Endodermal cell (in vitro differentiated cells): ENCODE data around the gene PRPF31. TPM values are rescaled to one million over a fixed set of nuclear protein-coding genes. Genes with fewer than 3 reads are reported as not detected.

Experiments used
- DNase-seq: peaks from one replicate; pipeline ENCODE4 v3.0.0-alpha.2; 2017
- H3K27ac ChIP-seq: 2 replicates; pipeline ENCODE4 v1.5.1; 2013; ENCODE audit warnings: mild to moderate bottlenecking, low read depth, low read length, moderate library complexity
- H3K27me3 ChIP-seq: 2 replicates; pipeline ENCODE4 v1.6.1; 2013; ENCODE audit warnings: mild to moderate bottlenecking, low read length, moderate library complexity; ENCODE audit not compliant: insufficient read depth, control insufficient read depth, poor library complexity, severe bottlenecking
- H3K36me3 ChIP-seq: 2 replicates; pipeline ENCODE4 v1.7.0; 2013; ENCODE audit warnings: mild to moderate bottlenecking, low read length, moderate library complexity; ENCODE audit not compliant: control insufficient read depth, insufficient read depth
- H3K4me1 ChIP-seq: one replicate; pipeline ENCODE4 v1.7.0; 2013; ENCODE audit warnings: low read length; ENCODE audit not compliant: control insufficient read depth, insufficient read depth
- H3K4me3 ChIP-seq: 2 replicates; pipeline ENCODE4 v1.5.1; 2013; ENCODE audit warnings: mild to moderate bottlenecking, low read length, moderate library complexity
- H3K9ac ChIP-seq: 2 replicates; pipeline ENCODE4 v1.6.1; 2013; ENCODE audit warnings: mild to moderate bottlenecking, low read length, moderate library complexity; ENCODE audit not compliant: poor library complexity, severe bottlenecking; ENCODE audit errors: extremely low read depth
- H3K9me3 ChIP-seq: 2 replicates; pipeline ENCODE4 v1.6.1; 2013; ENCODE audit warnings: mild to moderate bottlenecking, low read length, moderate library complexity; ENCODE audit not compliant: control insufficient read depth
- H3K27ac Mint-ChIP-seq: 2 replicates; pipeline ENCODE4 v1.8.0; 2020; ENCODE audit warnings: mixed read lengths
- H3K27me3 Mint-ChIP-seq: 2 replicates; pipeline ENCODE4 v1.8.0; 2021; ENCODE audit warnings: mild to moderate bottlenecking, mixed read lengths; ENCODE audit not compliant: insufficient read depth
- H3K36me3 Mint-ChIP-seq: 2 replicates; pipeline ENCODE4 v1.8.0; 2020; ENCODE audit warnings: low read depth, mixed read lengths
- H3K4me1 Mint-ChIP-seq: 2 replicates; pipeline ENCODE4 v1.8.0; 2020; ENCODE audit warnings: mixed read lengths
- H3K4me3 Mint-ChIP-seq: 2 replicates; pipeline ENCODE4 v1.8.0; 2020; ENCODE audit warnings: mild to moderate bottlenecking, moderate library complexity, mixed read lengths
- H3K9me3 Mint-ChIP-seq: 2 replicates; pipeline ENCODE4 v1.8.0; 2020; ENCODE audit warnings: mild to moderate bottlenecking, mixed read lengths
- WGBS, 2 experiments: methylation state at CpG; one replicate each; pipeline versions ENCODE4 v1.1.5 to v1.1.7; 2013; ENCODE audit warnings: missing lambda C conversion rate in 2 of 2, mixed read lengths in 1 of 2; ENCODE audit not compliant: insufficient coverage in 1 of 2, insufficient read length in 1 of 2; 5-methylcytosine and 5-hydroxymethylcytosine counted together
- total RNA-seq, 2 donors: library from RNA; stranded (reverse); fragmentation: NEBNext Ultra II Directional in 1 of 2; extraction: Animal tissue kit (Norgen Biotek cat#: 25700) in 1 of 2; gene quantifications; 2 replicates in 1 of 2; 3 replicates in 1 of 2; pipeline ENCODE4 v1.2.1, GENCODE V29; 2021
- TF ChIP-seq, protein P1 (sequence below): fragments of 200-600 bp; sonication (generic); conservative IDR thresholded peaks from 2 replicates; pipeline ENCODE4 v1.5.0; 2021; ENCODE audit warnings: antibody characterized with exemption, mild to moderate bottlenecking

The PRPF31 gene
- total RNA-seq, 2 donors from 2014 or later, result 79.0 to 85.5 TPM

DNA sequence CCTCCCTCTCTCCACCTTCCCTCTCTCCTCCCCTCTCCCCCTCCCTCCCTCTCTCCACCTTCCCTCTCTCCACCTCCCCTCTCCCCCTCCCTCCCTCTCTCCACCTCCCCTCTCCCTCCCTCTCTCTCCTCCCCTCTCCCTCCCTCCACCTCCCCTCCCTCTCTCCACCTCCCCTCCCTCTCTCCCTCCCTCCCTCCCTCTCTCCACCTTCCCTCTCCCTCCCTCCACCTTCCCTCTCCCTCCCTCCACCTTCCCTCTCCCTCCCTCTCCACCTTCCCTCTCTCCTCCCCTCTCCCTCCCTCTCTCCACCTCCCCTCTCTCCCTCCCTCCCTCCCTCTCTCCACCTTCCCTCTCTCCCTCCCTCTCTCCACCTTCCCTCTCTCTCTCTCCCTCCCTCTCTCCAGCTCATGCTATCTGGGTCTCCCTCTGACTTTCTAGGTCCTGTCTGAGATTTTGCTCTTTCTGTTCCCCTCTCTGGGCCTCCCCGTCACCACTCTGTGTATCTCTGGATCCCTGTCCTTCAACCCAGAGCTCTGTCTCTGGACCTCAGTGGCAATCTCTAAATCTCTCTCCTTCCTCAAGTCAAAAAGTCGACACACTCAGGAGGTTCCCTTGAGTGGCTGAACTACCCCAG lies 18.5 kb downstream of the PRPF31 start:
- peaks cover 5% of the 10 kb centered on the region for H3K9me3 ChIP-seq
- no peak overlapping the region for H3K9ac ChIP-seq
- Mint-ChIP-seq H3K4me1 (peaks cover 11% of the 10 kb centered on the region), H3K4me3 (no peak overlapping the region), H3K27ac (no peak overlapping the region), H3K36me3 (peaks cover 27% of the 10 kb centered on the region), H3K27me3 (no peaks in the 10 kb centered on the region), H3K9me3 (peaks cover 8% of the 10 kb centered on the region)
- no peak overlapping the region for H3K4me3 ChIP-seq
- H3K27me3 ChIP-seq, result no peaks in the 10 kb centered on the region
- H3K27ac ChIP-seq, result no peak overlapping the region
- DNase-seq, result no peak
- peaks cover 18% of the 10 kb centered on the region for H3K36me3 ChIP-seq
- H3K4me1 ChIP-seq, result peaks cover under 1% of the 10 kb centered on the region
- WGBS, 2 experiments, result 64 to 66% methylated on average over 2 of the region's 2 CpGs
- TF ChIP-seq, protein P1, sequence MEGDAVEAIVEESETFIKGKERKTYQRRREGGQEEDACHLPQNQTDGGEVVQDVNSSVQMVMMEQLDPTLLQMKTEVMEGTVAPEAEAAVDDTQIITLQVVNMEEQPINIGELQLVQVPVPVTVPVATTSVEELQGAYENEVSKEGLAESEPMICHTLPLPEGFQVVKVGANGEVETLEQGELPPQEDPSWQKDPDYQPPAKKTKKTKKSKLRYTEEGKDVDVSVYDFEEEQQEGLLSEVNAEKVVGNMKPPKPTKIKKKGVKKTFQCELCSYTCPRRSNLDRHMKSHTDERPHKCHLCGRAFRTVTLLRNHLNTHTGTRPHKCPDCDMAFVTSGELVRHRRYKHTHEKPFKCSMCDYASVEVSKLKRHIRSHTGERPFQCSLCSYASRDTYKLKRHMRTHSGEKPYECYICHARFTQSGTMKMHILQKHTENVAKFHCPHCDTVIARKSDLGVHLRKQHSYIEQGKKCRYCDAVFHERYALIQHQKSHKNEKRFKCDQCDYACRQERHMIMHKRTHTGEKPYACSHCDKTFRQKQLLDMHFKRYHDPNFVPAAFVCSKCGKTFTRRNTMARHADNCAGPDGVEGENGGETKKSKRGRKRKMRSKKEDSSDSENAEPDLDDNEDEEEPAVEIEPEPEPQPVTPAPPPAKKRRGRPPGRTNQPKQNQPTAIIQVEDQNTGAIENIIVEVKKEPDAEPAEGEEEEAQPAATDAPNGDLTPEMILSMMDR, result no peak

DNA sequence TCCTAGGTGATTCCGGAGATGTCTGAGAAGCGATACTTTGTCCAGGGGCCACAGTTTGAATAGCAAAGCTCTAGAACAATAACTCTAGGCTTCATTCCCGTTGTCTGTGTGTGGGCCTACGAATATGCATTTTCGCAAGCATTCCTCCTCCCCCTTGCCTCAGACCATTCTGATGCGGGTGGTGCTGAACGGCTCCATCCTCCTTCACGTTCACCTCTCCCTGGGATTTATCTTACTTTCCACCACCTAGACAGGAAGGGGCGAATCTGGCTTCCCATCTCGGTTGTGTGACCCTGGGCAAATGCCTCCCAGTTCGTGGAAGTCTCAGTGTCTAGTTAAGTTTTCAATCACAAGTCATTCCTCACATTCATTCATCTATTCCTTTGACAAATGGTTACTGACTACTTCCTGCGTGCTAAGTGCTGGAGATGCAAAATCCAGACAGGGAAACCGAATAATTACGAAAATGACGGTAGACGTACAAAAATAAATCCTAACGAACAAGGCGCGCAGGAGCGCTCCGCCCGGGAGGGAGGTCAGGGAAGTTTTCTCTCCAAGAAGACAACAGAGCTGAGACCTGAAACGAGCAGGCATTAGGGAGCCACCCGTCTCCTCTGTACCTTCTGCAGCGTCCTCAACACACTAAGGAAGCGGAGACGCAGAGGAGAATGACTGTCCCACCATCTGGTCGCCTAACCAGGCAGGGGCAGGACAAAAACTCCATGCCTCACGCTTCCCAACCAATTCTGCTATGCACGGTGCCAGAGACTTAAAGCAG lies 20.7 kb downstream of the PRPF31 start:
- peaks cover 26% of the 10 kb centered on the region for H3K36me3 Mint-ChIP-seq
- TF ChIP-seq, protein P1, result no peak

DNA sequence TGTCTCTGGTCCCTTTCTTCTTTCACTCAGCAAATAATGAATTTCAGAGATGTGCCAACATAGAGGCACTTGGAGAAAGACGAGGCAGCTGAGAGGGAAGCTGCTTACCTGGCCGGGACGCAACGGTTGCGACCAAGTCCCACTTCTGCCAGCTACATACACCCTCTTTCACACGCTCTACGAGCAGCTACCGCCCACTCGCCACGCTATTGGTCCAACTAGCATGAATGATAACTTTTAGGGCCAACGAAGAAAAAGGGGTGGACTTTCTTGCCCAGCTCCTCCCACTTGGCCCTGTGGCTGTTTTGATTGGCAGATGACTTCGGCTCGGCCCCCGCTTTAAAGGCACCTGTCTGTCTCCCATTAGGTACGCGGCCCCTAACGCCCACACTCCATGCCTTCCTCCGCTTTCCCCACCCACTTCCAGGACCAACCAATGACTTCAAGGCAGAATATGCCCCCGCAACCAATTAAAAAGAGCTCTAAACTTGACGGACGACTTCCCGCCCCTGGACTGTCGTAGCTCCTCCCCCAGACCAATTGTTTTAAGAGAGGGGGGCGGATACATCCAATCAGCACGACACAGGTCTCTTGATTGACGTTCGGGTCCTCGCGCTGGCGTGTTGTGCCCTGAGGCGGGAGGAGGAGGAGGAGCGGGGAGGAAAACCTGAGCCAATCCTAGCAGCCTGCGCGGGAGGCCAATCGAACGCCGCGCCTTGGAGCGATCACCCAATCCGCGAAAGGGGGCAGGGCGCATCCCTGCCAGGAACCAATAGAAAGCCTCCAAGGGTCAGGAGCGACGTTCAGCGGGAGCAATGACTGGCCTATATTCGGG lies 21.5 kb downstream of the PRPF31 start:
- H3K4me1 ChIP-seq, result peaks cover 11% of the 10 kb centered on the region
- TF ChIP-seq, protein P1, result no peak
- H3K4me1 Mint-ChIP-seq, result peaks cover 31% of the 10 kb centered on the region
- peak overlapping the region; percentile 94 for H3K27ac Mint-ChIP-seq
- H3K9me3 Mint-ChIP-seq, result peaks cover 8% of the 10 kb centered on the region
- H3K27me3 Mint-ChIP-seq, result no peaks in the 10 kb centered on the region
- H3K4me3 ChIP-seq, result peak overlapping the region; percentile 89
- DNase-seq, result peak; percentile 100
- H3K9me3 ChIP-seq, result peaks cover 5% of the 10 kb centered on the region
- peaks cover 30% of the 10 kb centered on the region for H3K36me3 ChIP-seq
- whole genome bisulfite sequencing, 2 experiments, result 0 to 1% methylated on average over 25 to 46 of the region's 46 CpGs
- peaks cover 20% of the 10 kb centered on the region for H3K36me3 Mint-ChIP-seq
- peak overlapping the region; percentile 86 for H3K4me3 Mint-ChIP-seq
- H3K9ac ChIP-seq, result peak overlapping the region; percentile 98
- no peaks in the 10 kb centered on the region for H3K27me3 ChIP-seq
- peak overlapping the region; percentile 5 for H3K27ac ChIP-seq

More for the DNA sequence above, 20.7 kb downstream of the PRPF31 start:
- H3K27me3 Mint-ChIP-seq, result no peaks in the 10 kb centered on the region
- Histone ChIP-seq H3K36me3 (peaks cover 30% of the 10 kb centered on the region), H3K9me3 (peaks cover 5% of the 10 kb centered on the region), H3K4me3 (peak overlapping the region; percentile 89), H3K9ac (peak overlapping the region; percentile 48), H3K27ac (peak overlapping the region; percentile 5), H3K4me1 (peaks cover 11% of the 10 kb centered on the region), H3K27me3 (no peaks in the 10 kb centered on the region)
- DNase-seq, result peak; percentile 56
- peaks cover 29% of the 10 kb centered on the region for H3K4me1 Mint-ChIP-seq
- H3K9me3 Mint-ChIP-seq, result peaks cover 8% of the 10 kb centered on the region
- H3K4me3 Mint-ChIP-seq, result peak overlapping the region; percentile 86
- 3 to 4% methylated on average over 22 to 30 of the region's 30 CpGs for WGBS, 2 experiments
- H3K27ac Mint-ChIP-seq, result peak overlapping the region; percentile 94
